Activated T-helper 1 cell treated with anti-CD3 and anti-CD28 coated beads, Interleukin-12 subunit alpha, Interleukin-12 subunit beta, Interleukin-2, Interleukin-4 antibody, amounts not matched to agents 30 ng/mL and 10 ng/mL and 1 ng/mL, durations not matched to agents 14 hours and 24 hours and 36 hours (primary cell): Measurements from ENCODE around the gene ARL5B. TPM values are rescaled to one million over a fixed set of nuclear protein-coding genes. Genes with fewer than 3 reads are reported as not detected.
"Not testable (repeated sequence)": the region's sequence is repeated elsewhere in the genome, so short reads cannot be mapped to it uniquely, and the experiment has no call there.

Experiments
- DNase-seq: peaks from one replicate; pipeline ENCODE4 v3.0.0; 2021; ENCODE audit warnings: low spot score
- H3K27ac Mint-ChIP-seq: one replicate; pipeline ENCODE4 v1.8.0; 2021; ENCODE audit warnings: mild to moderate bottlenecking, mixed read lengths
- H3K27me3 Mint-ChIP-seq: one replicate; pipeline ENCODE4 v1.8.0; 2022; ENCODE audit warnings: mild to moderate bottlenecking, moderate library complexity, mixed read lengths; ENCODE audit not compliant: insufficient read depth
- H3K36me3 Mint-ChIP-seq: one replicate; pipeline ENCODE4 v1.8.0; 2021; ENCODE audit warnings: low read depth, mixed read lengths
- H3K4me1 Mint-ChIP-seq: one replicate; pipeline ENCODE4 v1.8.0; 2021; ENCODE audit warnings: low read depth, mixed read lengths
- H3K4me3 Mint-ChIP-seq: one replicate; pipeline ENCODE4 v1.8.0; 2021; ENCODE audit warnings: mild to moderate bottlenecking, moderate library complexity, mixed read lengths
- H3K9me3 Mint-ChIP-seq: one replicate; pipeline ENCODE4 v1.8.0; 2021; ENCODE audit warnings: mixed read lengths
- intact Hi-C: fragments of 100-400 bp; cut with micrococcal nuclease; formaldehyde crosslinking; loops from one replicate; pipeline ENCODE4 v1.15.1; 2024
- total RNA-seq: library from RNA; stranded (reverse); gene quantifications from 2 replicates; pipeline ENCODE4 v1.2.3, GENCODE V29; 2022

Gene ARL5B
- total RNA-seq, 1 donor from 2014 or later, result 14.4 TPM

DNA sequence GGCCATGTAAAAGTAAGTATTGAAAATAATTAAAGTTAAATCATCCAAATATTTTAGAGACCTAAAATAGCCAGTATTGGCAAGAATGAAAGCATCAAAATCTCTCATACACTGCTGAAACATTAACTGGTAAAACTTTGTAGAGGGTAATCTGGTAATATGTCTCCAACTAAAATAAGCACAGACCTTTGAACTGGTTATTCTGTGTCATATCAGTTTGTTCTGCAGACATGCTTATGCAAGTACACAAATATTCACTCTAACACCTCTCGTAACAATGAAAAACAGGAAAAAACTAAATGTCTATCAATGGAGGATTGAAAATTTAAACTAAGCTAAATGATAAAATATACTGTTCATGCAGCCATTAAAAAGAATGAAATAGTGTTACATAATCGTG lies 19.5 kb upstream of the ARL5B start:
- H3K27ac Mint-ChIP-seq, intact Hi-C loops, DNase-seq, H3K27me3 Mint-ChIP-seq, H3K4me3 Mint-ChIP-seq, H3K9me3 Mint-ChIP-seq: not testable (repeated sequence)
- peaks cover 12% of the 10 kb centered on the region for H3K36me3 Mint-ChIP-seq
- H3K4me1 Mint-ChIP-seq, result peaks cover 14% of the 10 kb centered on the region

DNA sequence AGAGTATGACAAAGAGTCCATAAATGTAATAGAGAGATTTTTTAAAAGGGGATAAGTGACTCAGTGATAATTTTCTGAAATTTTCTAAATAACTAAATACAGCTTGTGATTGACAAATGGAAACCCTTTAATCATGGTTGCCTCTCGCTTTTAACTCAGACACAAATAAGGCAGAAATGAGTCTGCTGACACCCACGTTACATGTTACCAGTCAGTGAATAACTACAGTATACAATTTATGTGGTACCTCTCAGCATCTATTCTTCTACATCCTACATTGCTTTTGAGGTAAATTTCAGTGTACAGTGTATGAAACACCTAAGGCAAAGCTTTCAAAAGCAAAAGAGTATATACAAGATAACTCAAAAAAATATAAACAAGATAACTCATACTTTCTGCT lies 12.1 kb upstream of the ARL5B start:
- intact Hi-C loops, result no loop called here

DNA sequence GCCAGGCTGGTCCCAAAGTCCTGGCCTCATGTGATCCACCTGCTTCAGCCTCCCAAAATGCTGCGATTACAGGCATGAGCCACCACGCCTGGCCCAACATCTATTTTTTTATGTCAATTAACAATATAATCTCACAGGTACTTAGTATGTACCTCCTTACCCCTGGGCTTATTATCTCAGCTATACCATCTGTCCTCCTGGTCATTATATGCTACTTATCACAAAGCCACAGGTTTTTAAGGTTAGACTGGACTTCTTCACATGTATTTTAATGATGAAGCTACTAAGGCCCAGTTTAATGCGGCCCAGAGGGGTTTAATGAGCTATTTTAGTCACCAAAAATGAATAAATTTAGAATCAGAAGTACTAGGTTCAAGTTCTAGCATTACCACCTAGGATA lies 11.3 kb upstream of the ARL5B start:
- Mint-ChIP-seq H3K27me3 (no peaks in the 10 kb centered on the region), H3K4me3 (peak overlapping the region; percentile 45), H3K27ac (peak overlapping the region; percentile 18), H3K9me3 (no peaks in the 10 kb centered on the region), H3K4me1 (peaks cover 61% of the 10 kb centered on the region), H3K36me3 (peaks cover 15% of the 10 kb centered on the region)
- DNase-seq, result no peak
- intact Hi-C loops, result loop anchor here (2.0 kb wide), 1 partner anchor 15 kb away; no protein-coding TSS in a partner anchor

More for the DNA sequence above, 12.1 kb upstream of the ARL5B start:
- peaks cover 57% of the 10 kb centered on the region for H3K4me1 Mint-ChIP-seq
- H3K9me3 Mint-ChIP-seq, result no peaks in the 10 kb centered on the region
- peaks cover 15% of the 10 kb centered on the region for H3K36me3 Mint-ChIP-seq
- no peaks in the 10 kb centered on the region for H3K27me3 Mint-ChIP-seq
- H3K4me3 Mint-ChIP-seq, result no peak overlapping the region
- no peak for DNase-seq
- no peak overlapping the region for H3K27ac Mint-ChIP-seq

DNA sequence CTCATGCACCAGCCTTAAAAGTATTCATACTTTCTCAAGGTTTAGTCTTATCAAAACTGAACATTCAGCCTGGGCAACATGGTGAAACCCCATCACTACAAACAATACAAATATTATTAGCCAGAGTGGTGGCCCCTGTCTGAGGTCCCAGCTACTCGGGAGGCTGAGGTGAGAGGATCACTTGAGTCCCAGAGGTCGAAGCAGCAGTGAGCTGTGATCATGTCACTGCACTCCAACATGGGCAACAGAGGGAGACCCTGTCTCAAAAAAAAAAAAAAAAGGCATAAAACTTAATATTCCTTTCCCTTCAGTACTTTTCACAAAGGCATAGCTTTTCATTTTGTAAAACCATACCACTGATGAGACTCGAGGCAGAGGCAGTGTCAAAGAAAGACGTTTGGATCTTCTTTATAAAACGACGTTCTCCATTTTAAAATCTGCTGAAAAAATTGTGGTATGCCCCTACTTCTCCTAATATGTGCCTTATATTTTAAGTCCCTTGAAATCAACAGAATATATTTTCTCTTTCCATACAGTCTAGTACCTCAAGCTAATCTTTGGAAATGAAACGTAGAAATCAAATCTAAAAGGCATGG lies 9.8 kb upstream of the ARL5B start:
- no peak for DNase-seq
- Mint-ChIP-seq H3K36me3 (peaks cover 12% of the 10 kb centered on the region), H3K9me3 (no peaks in the 10 kb centered on the region), H3K27ac (peak overlapping the region; percentile 70), H3K4me3 (peak overlapping the region; percentile 96), H3K4me1 (peaks cover 48% of the 10 kb centered on the region), H3K27me3 (no peaks in the 10 kb centered on the region)
- intact Hi-C loops, result loop anchor here (2.0 kb wide), 1 partner anchor 13 kb away; no protein-coding TSS in a partner anchor

DNA sequence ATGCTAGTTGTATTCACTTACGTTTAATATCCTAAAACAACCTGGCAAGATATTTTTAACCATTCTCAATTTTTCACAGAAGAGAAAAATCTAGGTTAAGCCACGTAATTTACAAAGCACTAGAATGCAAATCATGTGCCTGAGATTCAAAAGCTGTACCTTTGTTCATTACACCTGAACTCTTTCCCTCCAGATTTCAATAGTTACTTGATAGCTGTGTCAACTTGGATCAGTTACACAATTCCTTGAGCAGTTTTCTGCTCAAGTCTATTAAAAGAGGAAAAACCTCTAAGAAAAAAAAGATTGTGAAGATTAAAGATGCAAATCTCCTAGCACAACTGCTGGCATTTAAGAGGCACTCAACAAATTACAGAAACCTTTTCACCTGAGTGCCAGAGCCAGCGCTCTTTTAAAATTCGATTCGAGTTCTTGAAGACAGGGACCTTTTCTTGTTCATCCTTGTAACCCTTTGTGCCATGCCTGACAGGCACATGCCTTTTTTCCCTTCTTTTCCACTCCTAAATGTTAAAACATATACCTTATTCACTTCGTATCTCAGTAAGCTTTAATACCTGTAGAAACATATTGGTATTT lies 8.7 kb upstream of the ARL5B start:
- no peaks in the 10 kb centered on the region for H3K27me3 Mint-ChIP-seq
- intact Hi-C loops, result loop anchor here (2.0 to 10.0 kb wide), 5 partner anchors 20 to 1626 kb away; partner anchors contain the start of genes STAM and TRDMT1

DNA sequence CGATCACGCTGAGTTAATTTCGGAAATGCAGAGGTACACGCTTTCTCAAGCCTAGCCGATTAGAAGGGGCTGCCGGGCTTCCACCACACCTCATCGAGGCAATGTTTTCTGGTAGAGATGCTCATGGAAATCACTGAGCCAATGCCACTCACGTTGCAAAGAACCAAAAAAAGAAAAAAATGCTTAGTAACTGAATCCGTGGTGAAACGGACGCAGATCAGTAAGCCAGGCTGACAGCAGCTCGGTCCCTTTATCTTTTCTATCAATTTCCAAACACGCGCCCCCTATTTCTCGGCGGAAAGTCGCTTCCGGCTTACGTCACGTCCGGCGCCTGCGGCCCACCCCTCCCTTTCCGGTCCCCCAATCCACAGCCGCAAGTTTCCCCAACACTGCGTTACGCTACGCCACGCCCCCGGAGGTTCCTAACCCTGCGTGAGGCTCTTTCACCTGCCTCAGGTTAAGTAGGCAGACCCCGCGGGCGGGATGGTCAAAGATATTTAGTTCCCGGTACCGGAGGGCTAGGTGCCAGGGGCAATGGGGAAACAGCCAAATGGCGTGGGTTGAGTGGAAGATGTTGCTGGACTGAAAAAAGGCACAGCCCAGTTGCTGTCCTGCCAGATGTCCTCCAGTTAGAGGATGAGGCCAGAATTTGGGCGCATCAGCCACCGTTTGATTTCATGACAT lies 7.8 kb upstream of the ARL5B start, which contains the start of gene NSUN6:
Gene NSUN6, minus strand, starts transcription at position 264 of the 684 bp plus-strand sequence. CDS start 384 bp downstream, outside the sequence.
- Mint-ChIP-seq H3K4me3 (peak within 1 kb of the TSS; percentile 96), H3K9me3 (no peaks in the 10 kb centered on the region), H3K36me3 (peaks cover 11% of the 10 kb centered on the region), H3K27ac (peak within 1 kb of the TSS; percentile 96), H3K4me1 (peaks cover 48% of the 10 kb centered on the region), H3K27me3 (no peaks in the 10 kb centered on the region)
- peak; percentile 91 for DNase-seq
- intact Hi-C loops, result loop anchor here (1.0 to 10.0 kb wide), 6 partner anchors 8 to 1627 kb away; partner anchors contain the start of genes ARL5B, STAM and TRDMT1

More for the DNA sequence above, 8.7 kb upstream of the ARL5B start:
- peak overlapping the region; percentile 96 for H3K4me3 Mint-ChIP-seq
- H3K4me1 Mint-ChIP-seq, result peaks cover 48% of the 10 kb centered on the region
- peak overlapping the region; percentile 96 for H3K27ac Mint-ChIP-seq
- H3K9me3 Mint-ChIP-seq, result no peaks in the 10 kb centered on the region
- peaks cover 12% of the 10 kb centered on the region for H3K36me3 Mint-ChIP-seq
- no peak for DNase-seq

DNA sequence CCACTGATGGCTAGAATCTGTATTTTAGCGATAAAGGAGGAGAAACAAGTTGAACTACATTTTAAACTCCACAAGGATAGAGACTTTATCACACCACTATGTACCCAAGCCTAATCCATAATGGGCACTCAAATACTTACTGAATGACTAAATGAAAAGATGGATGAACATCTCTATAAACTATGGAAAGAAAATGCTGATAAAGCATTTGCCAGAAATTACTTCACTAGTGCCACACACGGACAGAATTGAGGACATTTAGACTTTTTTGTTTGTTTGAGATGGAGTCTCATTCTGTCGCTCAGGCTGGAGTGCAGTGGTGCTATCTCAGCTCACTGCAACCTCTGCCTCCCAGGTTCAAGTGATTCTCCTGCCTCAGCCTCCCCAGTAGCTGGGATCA lies 6.1 kb upstream of the ARL5B start:
- Mint-ChIP-seq H3K36me3 (peaks cover 9% of the 10 kb centered on the region), H3K27me3 (no peaks in the 10 kb centered on the region), H3K27ac (no peak overlapping the region), H3K9me3 (no peaks in the 10 kb centered on the region), H3K4me1 (peaks cover 47% of the 10 kb centered on the region), H3K4me3 (no peak overlapping the region)
- intact Hi-C loops, result loop anchor here (5.0 to 10.0 kb wide), 3 partner anchors 1011 to 1628 kb away; partner anchors contain the start of genes STAM and TRDMT1
- no peak for DNase-seq

DNA sequence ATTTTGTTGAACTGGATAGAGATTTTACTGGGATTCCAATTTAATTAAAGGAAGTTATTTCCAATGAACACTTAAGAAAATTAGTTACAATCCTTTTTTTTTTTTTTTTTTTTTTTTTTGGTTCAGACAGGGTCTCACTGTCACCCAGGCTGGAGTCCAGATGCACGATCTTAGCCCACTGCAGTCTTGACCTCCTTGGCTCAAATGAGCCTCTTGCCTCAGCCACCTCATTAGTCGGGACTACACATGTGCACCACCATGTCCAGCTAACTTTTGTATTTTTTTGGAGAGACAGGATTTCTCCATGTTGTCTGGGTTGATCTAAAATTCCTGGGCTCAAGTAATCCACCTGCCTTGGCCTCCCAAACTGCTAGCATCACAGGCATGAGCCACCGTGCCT lies 2.5 kb upstream of the ARL5B start:
- Mint-ChIP-seq H3K9me3 (no peaks in the 10 kb centered on the region), H3K4me1 (peaks cover 39% of the 10 kb centered on the region), H3K4me3 (no peak overlapping the region), H3K27me3 (no peaks in the 10 kb centered on the region), H3K27ac (no peak overlapping the region), H3K36me3 (peaks cover 17% of the 10 kb centered on the region)
- DNase-seq, result no peak
- intact Hi-C loops, result loop anchor here (10.0 kb wide), 2 partner anchors 1452 to 1632 kb away; partner anchors contain the start of gene TRDMT1

DNA sequence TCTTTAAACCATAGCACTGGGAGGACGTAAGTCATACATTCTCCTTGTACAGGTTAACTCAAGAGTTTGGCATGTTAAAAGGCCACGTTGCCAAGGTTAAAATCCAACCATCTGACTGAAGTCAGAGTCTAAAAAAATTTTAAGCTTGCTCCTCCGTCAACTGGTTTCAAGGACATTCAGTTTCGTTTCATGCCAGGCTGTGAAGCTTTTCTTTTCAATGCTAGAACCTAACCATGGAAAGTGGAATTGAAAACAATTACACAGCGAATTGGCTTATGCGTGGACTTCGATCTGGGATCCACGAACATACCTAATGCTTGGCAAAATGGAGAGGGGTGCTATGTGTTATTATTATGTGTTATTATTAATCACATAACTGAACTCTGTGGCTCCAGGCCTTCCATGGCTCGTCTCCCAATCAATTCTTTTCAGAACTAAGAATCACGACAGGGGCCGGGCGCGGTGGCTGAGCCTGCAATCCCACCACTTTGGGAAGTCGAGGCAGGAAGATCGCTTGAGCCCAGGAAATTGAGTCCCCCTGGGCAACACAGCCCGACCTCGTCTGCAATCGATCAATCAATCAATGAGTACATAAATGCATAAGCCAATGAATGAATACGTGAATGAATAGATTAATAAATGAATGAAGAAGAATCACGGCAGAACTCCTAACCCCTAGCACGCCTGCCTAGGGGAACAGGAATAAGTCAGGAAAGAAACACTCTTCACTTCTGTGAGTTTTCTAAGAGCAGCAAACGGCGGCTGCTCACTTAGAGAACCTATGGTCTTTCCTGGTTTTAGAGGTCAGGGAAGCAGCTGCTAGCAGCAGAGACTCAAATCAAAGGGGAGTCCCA lies 733 bp upstream of the ARL5B start:
- H3K36me3 Mint-ChIP-seq, result peaks cover 20% of the 10 kb centered on the region
- peak overlapping the region; percentile 100 for H3K4me3 Mint-ChIP-seq
- peak overlapping the region; percentile 98 for H3K27ac Mint-ChIP-seq
- intact Hi-C loops, result loop anchor here (1.0 to 10.0 kb wide), 4 partner anchors 7 to 1841 kb away; partner anchors contain the start of genes NSUN6, RSU1 and TRDMT1
- DNase-seq, result no peak
- no peaks in the 10 kb centered on the region for H3K27me3 Mint-ChIP-seq
- peaks cover 38% of the 10 kb centered on the region for H3K4me1 Mint-ChIP-seq
- no peaks in the 10 kb centered on the region for H3K9me3 Mint-ChIP-seq

DNA sequence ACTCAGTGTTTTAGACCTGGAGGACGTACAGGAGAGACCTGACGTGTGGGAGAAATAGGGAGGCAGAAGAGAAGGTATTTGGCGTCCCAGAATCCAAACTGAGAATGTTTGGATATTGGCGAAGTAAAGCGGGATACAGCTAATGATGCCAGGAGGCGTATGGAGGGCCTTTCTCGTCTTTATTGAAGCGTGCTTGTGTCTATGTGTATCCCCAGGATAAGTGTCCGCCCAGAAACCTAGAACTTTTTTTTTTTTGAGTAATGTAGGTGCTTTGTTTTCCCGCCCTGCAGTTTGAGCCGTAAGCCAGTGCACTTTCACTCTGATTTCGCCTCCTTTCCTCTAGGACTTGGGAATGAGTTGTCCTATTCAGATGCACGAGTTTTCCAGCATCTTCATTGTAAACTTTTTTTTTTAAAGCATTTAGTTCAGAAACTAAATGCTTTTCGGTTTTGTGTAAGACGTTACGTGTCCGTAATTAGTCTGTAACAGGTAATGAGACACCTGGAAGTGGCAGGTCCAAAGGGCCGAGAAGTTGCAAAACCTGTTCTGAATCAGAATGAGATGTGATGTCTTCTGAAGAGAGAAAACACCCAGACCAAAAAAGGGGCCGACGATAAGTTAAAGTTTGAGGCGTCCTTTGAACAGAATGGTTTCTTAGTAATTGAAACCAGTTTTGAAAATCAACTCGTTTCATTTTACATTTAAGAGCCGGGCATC lies 746 bp downstream of the ARL5B start:
- peak overlapping the region; percentile 100 for H3K4me3 Mint-ChIP-seq
- no peaks in the 10 kb centered on the region for H3K27me3 Mint-ChIP-seq
- peak overlapping the region; percentile 98 for H3K27ac Mint-ChIP-seq
- peaks cover 14% of the 10 kb centered on the region for H3K36me3 Mint-ChIP-seq
- H3K9me3 Mint-ChIP-seq, result no peaks in the 10 kb centered on the region
- peaks cover 40% of the 10 kb centered on the region for H3K4me1 Mint-ChIP-seq
- DNase-seq, result no peak
- intact Hi-C loops, result loop anchor here (1.0 to 10.0 kb wide), 6 partner anchors 8 to 1843 kb away; partner anchors contain the start of genes NSUN6, RSU1 and TRDMT1

DNA sequence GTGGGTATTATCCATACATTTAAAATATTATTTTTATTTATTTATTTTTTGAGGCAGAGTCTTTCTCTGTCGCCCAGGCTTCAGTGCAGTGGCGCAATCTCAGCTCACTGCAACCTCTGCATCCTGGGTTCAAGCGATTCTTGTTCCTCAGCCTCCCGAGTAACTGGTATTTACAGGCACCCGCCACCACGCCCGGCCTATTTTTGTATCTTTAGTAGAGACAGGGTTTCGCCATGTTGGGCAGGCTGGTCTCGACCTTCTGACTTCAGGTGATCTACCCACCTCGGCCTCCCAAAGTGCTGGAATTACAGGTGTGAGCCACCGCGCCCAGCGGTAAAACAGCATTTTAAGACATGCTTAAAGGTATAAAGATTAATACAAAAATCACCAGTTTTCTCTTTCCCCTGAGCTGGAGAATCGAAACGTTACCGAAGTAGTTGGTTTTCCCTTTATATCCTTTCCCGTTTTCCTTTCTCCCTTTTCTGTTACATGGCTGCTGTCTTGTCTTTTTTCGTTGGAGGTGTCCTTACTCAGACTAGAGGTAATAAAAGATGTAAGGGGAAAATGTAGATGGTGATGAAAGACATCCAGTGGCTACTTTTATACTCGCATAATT lies 1.7 kb downstream of the ARL5B start:
- intact Hi-C loops, result loop anchor here (1.0 to 5.0 kb wide), 2 partner anchors 7 to 79 kb away; no protein-coding TSS in a partner anchor
- Mint-ChIP-seq H3K36me3 (peaks cover 19% of the 10 kb centered on the region), H3K4me3 (peak overlapping the region; percentile 80), H3K27ac (peak overlapping the region; percentile 18), H3K9me3 (no peaks in the 10 kb centered on the region), H3K4me1 (peaks cover 50% of the 10 kb centered on the region), H3K27me3 (no peaks in the 10 kb centered on the region)
- DNase-seq, result no peak
